Karpas-422 (cell line): ENCODE results near the gene B2M. TPM values are rescaled to one million over a fixed set of nuclear protein-coding genes. Genes with fewer than 3 reads are reported as not detected.
A peak's percentile ranks its signal among the peaks of the same experiment; 100 is the strongest.
"Not testable (repeated sequence)": the region's sequence is repeated elsewhere in the genome, so short reads cannot be mapped to it uniquely, and the experiment has no call there.

ENCODE experiments used
- DNase-seq: peaks from one replicate; pipeline ENCODE4 v3.0.0-alpha.2; 2015
- H2AFZ ChIP-seq: fragments of 200-600 bp; sonication (generic); 2 replicates; pipeline ENCODE4 v1.6.1; 2014; ENCODE audit warnings: antibody characterized with exemption, low read length, mixed read lengths
- H3K27ac ChIP-seq: fragments of 200-600 bp; sonication (generic); 2 replicates; pipeline ENCODE4 v1.5.1; 2014; ENCODE audit warnings: mild to moderate bottlenecking, low read length, moderate library complexity
- H3K27me3 ChIP-seq: fragments of 200-600 bp; sonication (generic); 2 replicates; pipeline ENCODE4 v1.6.1; 2014; ENCODE audit warnings: low read length, mixed read lengths
- H3K36me3 ChIP-seq: fragments of 200-600 bp; sonication (generic); 2 replicates; pipeline ENCODE4 v1.6.1; 2014; ENCODE audit warnings: low read length, mixed read lengths; ENCODE audit not compliant: insufficient read depth
- H3K4me1 ChIP-seq: fragments of 200-600 bp; sonication (generic); 2 replicates; pipeline ENCODE4 v1.6.1; 2014; ENCODE audit warnings: mild to moderate bottlenecking, low read length, mixed read lengths
- H3K4me2 ChIP-seq: fragments of 200-600 bp; sonication (generic); 2 replicates; pipeline ENCODE4 v1.6.1; 2014; ENCODE audit warnings: low read length, low read depth, mild to moderate bottlenecking; ENCODE audit not compliant: poor library complexity, severe bottlenecking
- H3K4me3 ChIP-seq: fragments of 200-600 bp; sonication (generic); 2 replicates; pipeline ENCODE4 v1.5.1; 2014; ENCODE audit warnings: mild to moderate bottlenecking, antibody characterized with exemption, low read length, mixed read lengths
- H3K79me2 ChIP-seq: fragments of 200-600 bp; sonication (generic); 2 replicates; pipeline ENCODE4 v1.6.1; 2014; ENCODE audit warnings: mild to moderate bottlenecking, low read length, mixed read lengths
- H3K9ac ChIP-seq: fragments of 200-600 bp; sonication (generic); 2 replicates; pipeline ENCODE4 v1.6.0; 2014; ENCODE audit warnings: low read length
- H3K9me2 ChIP-seq: fragments of 200-600 bp; sonication (generic), shearing (Covaris generic); replicated peaks from 2 replicates; pipeline ENCODE4 v1.6.0; 2014; ENCODE audit warnings: mild to moderate bottlenecking, low read length, moderate library complexity; ENCODE audit not compliant: insufficient read depth
- H3K9me3 ChIP-seq: fragments of 300-700, 200-600 bp; sonication (generic); 2 replicates; pipeline ENCODE4 v1.6.1; 2014; ENCODE audit warnings: low read length, mixed read lengths
- H4K20me1 ChIP-seq: fragments of 200-600 bp; sonication (generic); 2 replicates; pipeline ENCODE4 v1.6.1; 2014; ENCODE audit warnings: mild to moderate bottlenecking, antibody characterized with exemption, low read length, low read depth; ENCODE audit not compliant: insufficient read depth
- total RNA-seq: library from RNA; depleted of rRNA; stranded (reverse); fragments of >200 nt; shearing (Covaris generic); gene quantifications from 2 replicates; pipeline ENCODE4 v1.2.3, GENCODE V29; 2014; ENCODE audit warnings: low replicate concordance

The B2M gene
- total RNA-seq, 1 experiment from 2014 or later = 3,959 TPM

DNA sequence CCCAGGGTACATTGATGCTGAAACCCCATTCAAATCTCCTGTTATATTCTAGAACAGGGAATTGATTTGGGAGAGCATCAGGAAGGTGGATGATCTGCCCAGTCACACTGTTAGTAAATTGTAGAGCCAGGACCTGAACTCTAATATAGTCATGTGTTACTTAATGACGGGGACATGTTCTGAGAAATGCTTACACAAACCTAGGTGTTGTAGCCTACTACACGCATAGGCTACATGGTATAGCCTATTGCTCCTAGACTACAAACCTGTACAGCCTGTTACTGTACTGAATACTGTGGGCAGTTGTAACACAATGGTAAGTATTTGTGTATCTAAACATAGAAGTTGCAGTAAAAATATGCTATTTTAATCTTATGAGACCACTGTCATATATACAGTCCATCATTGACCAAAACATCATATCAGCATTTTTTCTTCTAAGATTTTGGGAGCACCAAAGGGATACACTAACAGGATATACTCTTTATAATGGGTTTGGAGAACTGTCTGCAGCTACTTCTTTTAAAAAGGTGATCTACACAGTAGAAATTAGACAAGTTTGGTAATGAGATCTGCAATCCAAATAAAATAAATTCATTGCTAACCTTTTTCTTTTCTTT lies 5.8 kb downstream of the B2M start:
- no peak overlapping the region for H3K9ac ChIP-seq
- H4K20me1 ChIP-seq = peaks cover 36% of the 10 kb centered on the region
- H3K9me2 ChIP-seq = no peaks in the 10 kb centered on the region
- peak; percentile 41 for DNase-seq
- peaks cover 62% of the 10 kb centered on the region for H3K36me3 ChIP-seq
- peaks cover 75% of the 10 kb centered on the region for H3K4me1 ChIP-seq
- no peaks in the 10 kb centered on the region for H3K9me3 ChIP-seq
- H3K27ac ChIP-seq = 0 out of 2 replicates have a peak overlapping the region, but pooled peaks have one; percentile 75
- H3K4me3 ChIP-seq = no peak overlapping the region
- peaks cover 39% of the 10 kb centered on the region for H3K79me2 ChIP-seq
- no peak overlapping the region for H3K4me2 ChIP-seq
- H2AFZ ChIP-seq = no peak overlapping the region
- H3K27me3 ChIP-seq = no peaks in the 10 kb centered on the region

DNA sequence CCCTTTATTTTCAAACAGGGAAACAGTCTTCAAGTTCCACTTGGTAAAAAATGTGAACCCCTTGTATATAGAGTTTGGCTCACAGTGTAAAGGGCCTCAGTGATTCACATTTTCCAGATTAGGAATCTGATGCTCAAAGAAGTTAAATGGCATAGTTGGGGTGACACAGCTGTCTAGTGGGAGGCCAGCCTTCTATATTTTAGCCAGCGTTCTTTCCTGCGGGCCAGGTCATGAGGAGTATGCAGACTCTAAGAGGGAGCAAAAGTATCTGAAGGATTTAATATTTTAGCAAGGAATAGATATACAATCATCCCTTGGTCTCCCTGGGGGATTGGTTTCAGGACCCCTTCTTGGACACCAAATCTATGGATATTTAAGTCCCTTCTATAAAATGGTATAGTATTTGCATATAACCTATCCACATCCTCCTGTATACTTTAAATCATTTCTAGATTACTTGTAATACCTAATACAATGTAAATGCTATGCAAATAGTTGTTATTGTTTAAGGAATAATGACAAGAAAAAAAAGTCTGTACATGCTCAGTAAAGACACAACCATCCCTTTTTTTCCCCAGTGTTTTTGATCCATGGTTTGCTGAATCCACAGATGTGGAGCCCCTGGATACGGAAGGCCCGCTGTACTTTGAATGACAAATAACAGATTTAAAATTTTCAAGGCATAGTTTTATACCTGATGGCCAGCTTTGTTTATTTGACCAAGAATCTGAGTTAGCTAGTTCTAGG lies 7.0 kb downstream of the B2M start:
- Histone ChIP-seq H3K4me2 (no peak overlapping the region), H3K79me2 (peaks cover 26% of the 10 kb centered on the region)

DNA sequence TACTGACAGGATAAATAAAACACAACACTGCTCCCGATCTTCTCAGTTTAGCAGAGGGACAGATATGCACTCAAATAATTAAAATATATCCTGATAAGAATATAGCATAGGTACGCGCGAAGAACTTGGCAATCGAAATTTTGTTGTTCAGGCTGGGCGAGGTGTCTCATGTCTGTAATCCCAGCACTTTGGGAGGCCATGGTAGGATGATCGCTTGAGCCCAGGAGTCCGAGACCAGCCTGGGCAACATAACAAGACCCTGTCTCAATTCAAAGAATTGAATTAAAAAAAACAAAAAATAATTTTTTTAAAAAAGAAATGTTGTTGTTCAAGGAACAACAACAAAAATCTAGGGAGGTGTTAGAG lies 7.6 kb downstream of the B2M start:
- H3K4me3 ChIP-seq = no peak overlapping the region
- DNase-seq = no peak
- no peak overlapping the region for H3K4me2 ChIP-seq
- H3K9me2 ChIP-seq = no peaks in the 10 kb centered on the region
- no peaks in the 10 kb centered on the region for H3K9me3 ChIP-seq
- peaks cover 71% of the 10 kb centered on the region for H3K4me1 ChIP-seq
- H3K9ac ChIP-seq = no peak overlapping the region
- peaks cover 19% of the 10 kb centered on the region for H4K20me1 ChIP-seq
- peaks cover 48% of the 10 kb centered on the region for H3K36me3 ChIP-seq
- peak overlapping the region; percentile 75 for H3K27ac ChIP-seq
- H3K79me2 ChIP-seq = peaks cover 21% of the 10 kb centered on the region
- H2AFZ ChIP-seq = no peak overlapping the region
- H3K27me3 ChIP-seq = no peaks in the 10 kb centered on the region

More for the DNA sequence above, 7.0 kb downstream of the B2M start:
- Histone ChIP-seq H3K9me3 (no peaks in the 10 kb centered on the region), H3K4me3 (no peak overlapping the region), H3K27me3 (no peaks in the 10 kb centered on the region), H3K9me2 (no peaks in the 10 kb centered on the region), H3K4me1 (peaks cover 73% of the 10 kb centered on the region), H3K9ac (no peak overlapping the region), H2AFZ (no peak overlapping the region), H3K36me3 (peaks cover 54% of the 10 kb centered on the region), H3K27ac (peak overlapping the region; percentile 75), H4K20me1 (peaks cover 24% of the 10 kb centered on the region)
- DNase-seq = peak; percentile 47

DNA sequence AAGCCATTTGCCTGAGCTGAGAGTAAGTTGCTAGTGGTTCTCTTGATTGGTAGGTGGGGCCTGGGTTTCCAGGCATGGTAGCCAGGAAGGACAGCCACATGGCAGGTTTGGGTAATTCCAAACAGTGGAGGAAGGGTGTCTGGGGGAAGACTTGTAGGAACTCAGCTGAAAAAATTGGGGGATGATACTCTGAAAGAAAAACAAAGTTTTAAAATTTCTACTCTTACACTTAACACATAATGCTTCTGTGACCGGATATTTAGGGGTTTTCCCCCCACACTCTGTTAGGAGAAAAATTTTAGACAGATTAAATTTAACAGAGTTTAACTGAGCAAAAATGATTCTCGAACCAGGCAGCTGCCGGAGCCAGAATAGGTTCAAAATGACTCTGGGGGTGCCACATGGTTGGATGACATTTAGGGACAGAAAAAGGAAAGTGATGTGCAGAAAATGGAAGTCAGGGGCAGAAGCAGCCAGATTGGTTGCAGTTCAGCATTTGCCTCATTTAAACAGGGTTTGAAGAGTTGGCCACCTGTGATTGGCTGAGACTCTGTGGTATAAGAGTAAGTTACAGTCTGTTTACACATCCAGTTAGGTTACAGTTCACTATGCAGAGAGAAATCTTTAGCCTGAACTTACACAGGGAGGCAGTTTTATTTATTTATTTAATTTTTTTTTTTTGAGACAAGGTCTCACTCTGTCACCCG lies 8.1 kb downstream of the B2M start:
- Histone ChIP-seq H4K20me1 (peaks cover 14% of the 10 kb centered on the region; the same call in 1 of the 2 replicates), H3K36me3 (peaks cover 43% of the 10 kb centered on the region), H3K9me2 (no peaks in the 10 kb centered on the region), H3K4me1 (peaks cover 71% of the 10 kb centered on the region), H3K9me3 (no peaks in the 10 kb centered on the region), H3K4me3 (no peak overlapping the region), H3K4me2 (no peak overlapping the region), H3K79me2 (peaks cover 15% of the 10 kb centered on the region), H3K27me3 (no peaks in the 10 kb centered on the region), H3K27ac (peak overlapping the region; percentile 75), H2AFZ (no peak overlapping the region), H3K9ac (no peak overlapping the region)
- DNase-seq = peak; percentile 85

DNA sequence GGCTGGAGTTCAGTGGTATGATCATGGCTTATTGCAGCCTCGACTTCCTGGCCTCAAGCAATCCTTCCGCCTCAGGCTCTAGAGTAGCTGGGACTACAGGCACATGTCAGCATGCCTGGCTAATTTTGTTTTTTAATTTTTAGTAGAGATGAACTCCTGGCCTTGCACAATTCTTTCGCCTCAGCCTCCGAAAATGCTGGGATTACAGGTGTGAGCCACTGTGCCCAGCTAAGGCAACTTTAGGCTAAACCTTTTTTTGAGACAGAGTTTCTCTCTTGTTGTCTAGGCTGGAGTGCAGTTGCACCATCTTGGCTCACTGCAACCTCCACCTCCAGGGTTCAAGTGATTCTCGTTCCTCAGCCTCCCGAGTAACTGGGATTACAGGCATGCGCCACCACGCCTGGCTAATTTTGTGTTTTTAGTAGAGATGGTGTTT lies 8.7 kb downstream of the B2M start:
- H4K20me1 ChIP-seq, H3K79me2 ChIP-seq, H3K27me3 ChIP-seq, DNase-seq, H2AFZ ChIP-seq, H3K4me3 ChIP-seq, H3K9ac ChIP-seq, H3K9me3 ChIP-seq, H3K9me2 ChIP-seq, H3K4me2 ChIP-seq: not testable (repeated sequence)
- peaks cover 39% of the 10 kb centered on the region for H3K36me3 ChIP-seq
- peaks cover 71% of the 10 kb centered on the region for H3K4me1 ChIP-seq
- H3K27ac ChIP-seq = peak overlapping the region; percentile 75

DNA sequence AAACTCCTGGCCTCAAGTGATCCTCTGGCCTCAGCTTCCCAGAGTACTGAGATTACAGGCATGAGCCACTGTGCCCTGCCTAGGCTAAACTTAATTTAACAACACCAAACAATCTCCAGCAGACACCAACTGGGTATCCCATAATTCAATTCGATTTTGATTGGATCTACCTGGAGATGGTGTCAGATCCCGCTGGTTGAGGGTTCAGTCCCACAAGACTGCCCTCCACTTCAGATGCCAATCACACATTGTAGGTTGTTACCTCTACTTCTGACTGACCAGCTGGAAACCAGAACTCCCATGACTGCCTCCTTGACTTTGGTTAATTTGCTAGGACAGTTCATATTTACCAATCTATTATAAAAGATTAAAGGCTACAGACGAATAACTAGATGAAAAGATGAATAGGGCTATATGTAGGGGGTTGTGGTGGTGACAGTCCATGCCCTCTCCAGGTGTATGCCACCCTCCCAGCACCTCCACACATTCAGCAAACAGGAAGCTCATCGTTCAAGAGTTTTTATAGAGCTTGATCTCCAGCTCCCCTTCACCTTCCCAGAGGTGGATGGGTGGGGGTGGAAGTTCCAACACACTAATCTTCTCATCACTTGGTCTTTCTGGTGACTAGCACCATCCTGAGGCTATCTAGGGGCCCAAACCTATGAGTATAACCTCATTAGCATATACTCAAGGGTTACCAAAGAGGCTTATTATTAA lies 9.3 kb downstream of the B2M start:
- H3K9ac ChIP-seq = no peak overlapping the region
- peaks cover 6% of the 10 kb centered on the region for H3K79me2 ChIP-seq
- H3K4me1 ChIP-seq = peaks cover 71% of the 10 kb centered on the region
- no peak overlapping the region for H3K4me2 ChIP-seq
- H4K20me1 ChIP-seq = peaks cover 4% of the 10 kb centered on the region; the same call in 1 of the 2 replicates
- H3K27ac ChIP-seq = peak overlapping the region; percentile 43
- no peaks in the 10 kb centered on the region for H3K9me3 ChIP-seq
- peaks cover 33% of the 10 kb centered on the region for H3K36me3 ChIP-seq
- H3K27me3 ChIP-seq = no peaks in the 10 kb centered on the region
- no peak overlapping the region for H3K4me3 ChIP-seq
- no peak overlapping the region for H2AFZ ChIP-seq
- H3K9me2 ChIP-seq = no peaks in the 10 kb centered on the region
- DNase-seq = peak; percentile 66

DNA sequence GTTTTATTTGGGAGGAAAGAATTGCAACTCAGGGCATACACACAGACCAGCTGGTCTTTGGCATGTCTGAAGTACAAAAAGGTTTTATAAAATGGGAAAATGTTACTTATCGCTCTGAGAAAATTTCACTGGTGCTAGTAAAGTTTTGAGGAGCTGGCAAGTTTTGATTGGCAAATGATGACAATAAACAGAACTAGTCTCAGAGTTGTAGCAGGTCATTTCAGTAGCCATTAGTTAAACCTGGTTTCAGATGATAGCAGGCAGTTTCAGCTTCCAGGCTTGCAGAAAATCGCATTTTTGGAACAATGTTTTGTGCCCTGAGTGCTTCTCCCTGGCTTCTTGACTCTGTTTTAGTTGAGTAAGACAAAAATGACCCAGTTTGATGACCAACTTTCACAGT lies 10.7 kb downstream of the B2M start:
- no peaks in the 10 kb centered on the region for H4K20me1 ChIP-seq
- no peak overlapping the region for H2AFZ ChIP-seq
- H3K4me1 ChIP-seq = peaks cover 71% of the 10 kb centered on the region
- H3K9me3 ChIP-seq = no peaks in the 10 kb centered on the region
- peaks cover 19% of the 10 kb centered on the region for H3K36me3 ChIP-seq
- H3K4me2 ChIP-seq = peak overlapping the region; percentile 1
- H3K27ac ChIP-seq = peak overlapping the region; percentile 75
- DNase-seq = peak; percentile 44
- peaks cover 3% of the 10 kb centered on the region; the same call in 1 of the 2 replicates for H3K79me2 ChIP-seq
- no peak overlapping the region; the same call in 1 of the 2 replicates for H3K9ac ChIP-seq
- no peaks in the 10 kb centered on the region for H3K27me3 ChIP-seq
- no peak overlapping the region for H3K4me3 ChIP-seq
- H3K9me2 ChIP-seq = no peaks in the 10 kb centered on the region
